SU-DHL-6 (cell line): ENCODE data around the gene LTB.

ENCODE experiments used
- CTCF ChIP-seq: fragments of 200-600 bp; sonication (generic); IDR thresholded peaks from one replicate; pipeline ENCODE4 v1.5.1; 2017; ENCODE audit warnings: antibody characterized with exemption, mild to moderate bottlenecking, low read length, moderate library complexity; ENCODE audit not compliant: insufficient read depth, poor library complexity, severe bottlenecking
- EZH2phosphoT487 ChIP-seq: fragments of 200-600 bp; sonication (generic), shearing (Covaris generic); conservative IDR thresholded peaks from 2 replicates; pipeline ENCODE4 v1.6.1; 2018; ENCODE audit warnings: mild to moderate bottlenecking, antibody characterized with exemption, low read length, moderate library complexity, mixed read lengths

- TF ChIP-seq CTCF = peak; percentile 30
- TF ChIP-seq EZH2phosphoT487 = no peak
Measured at GRCh38 chr6:31574106-31575061, 7.8 kb downstream of the LTB start.
